Right lobe of liver (tissue), 6 donors: ENCODE measurements around the gene LHX2. TPM values are rescaled to one million over a fixed set of nuclear protein-coding genes. Genes with fewer than 3 reads are reported as not detected.

Source experiments
- ATAC-seq, 4 donors: fragments of 200-7000 bp; cut with Tn5 transposase; one replicate each; pipeline ENCODE4 v1.9.1; 2020; ENCODE audit warnings: mild to moderate bottlenecking in 4 of 4, moderate library complexity in 4 of 4
- DNase-seq, 3 donors: peaks; one replicate each; pipeline ENCODE4 v3.0.0-alpha.2; 2020
- H3K27ac ChIP-seq, 3 donors: fragments of 200-600 bp; one replicate each; pipeline ENCODE4 v1.8.0; 2022
- H3K27me3 ChIP-seq, 2 donors: fragments of 200-600 bp; one replicate each; pipeline ENCODE4 v1.8.0; 2022
- H3K36me3 ChIP-seq, 4 donors: fragments of 200-600 bp; sonication (generic) in 1 of 4; one replicate each; pipeline versions ENCODE4 v1.5.1 to v1.8.0; 2017 to 2022; ENCODE audit warnings: control low read depth in 1 of 4
- H3K4me1 ChIP-seq, 4 donors: fragments of 200-600 bp; sonication (generic) in 1 of 4; one replicate each; pipeline versions ENCODE4 v1.5.1 to v1.8.0; 2017 to 2022; ENCODE audit warnings: control low read depth in 1 of 4
- H3K4me3 ChIP-seq, 3 donors: fragments of 200-600 bp; one replicate each; pipeline ENCODE4 v1.8.0; 2022
- H3K9me3 ChIP-seq, 4 donors: fragments of 200-600 bp; sonication (generic) in 1 of 4; one replicate each; pipeline versions ENCODE4 v1.5.1 to v1.8.0; 2017 to 2022; ENCODE audit warnings: control low read depth in 1 of 4
- POLR2A ChIP-seq: fragments of 450-650 bp; IDR thresholded peaks from one replicate; pipeline ENCODE4 v1.6.1; 2017; ENCODE audit warnings: antibody characterized with exemption, mild to moderate bottlenecking
- WGBS: methylation state at CpG from one replicate; pipeline ENCODE4 v1.1.6; 2018; ENCODE audit warnings: low coverage, low lambda C conversion rate; ENCODE audit not compliant: insufficient coverage; ENCODE audit errors: missing lambda C conversion rate; 5-methylcytosine and 5-hydroxymethylcytosine counted together
- intact Hi-C, 2 donors: fragments of 100-400 bp; cut with DNase I; formaldehyde crosslinking; loops; one replicate each; pipeline versions ENCODE4 v1.11.2 to v1.14.1; 2022
- total RNA-seq, 6 experiments: library from RNA; depleted of rRNA in 2 of 6; stranded (reverse); fragments of >200 nt in 2 of 6; fragmentation: NEBNext Ultra II Directional in 3 of 6; extraction: Animal tissue kit (Norgen Biotek cat#: 25700) in 3 of 6; gene quantifications; one replicate each; pipeline versions ENCODE4 v1.1.0 to v1.2.4, GENCODE V29; 2016 to 2023
- TF ChIP-seq, protein P1 (sequence below), 4 donors: fragments of 200-600 bp in 3 of 4; fragments of 450-650 bp in 1 of 4; IDR thresholded peaks; one replicate each; pipeline versions ENCODE4 v1.5.1 to v1.8.0; 2016 to 2022; ENCODE audit warnings: antibody characterized with exemption in 4 of 4, mild to moderate bottlenecking in 2 of 4
- donor health status: DM: no; HTN: yes; CAD: no.
- donor health status: DM: no; HTN: no; CAD: no.
- donor health status: DM: no; HTN: no; CAD: no.
- donor health status: DM: no; HTN: yes; CAD: no.
- donor health status: DM: no; HTN: yes; CAD: no.

The LHX2 gene
- total RNA-seq, 6 experiments from 2014 or later: 0.64 to 5.0 (median 3.0) TPM

DNA sequence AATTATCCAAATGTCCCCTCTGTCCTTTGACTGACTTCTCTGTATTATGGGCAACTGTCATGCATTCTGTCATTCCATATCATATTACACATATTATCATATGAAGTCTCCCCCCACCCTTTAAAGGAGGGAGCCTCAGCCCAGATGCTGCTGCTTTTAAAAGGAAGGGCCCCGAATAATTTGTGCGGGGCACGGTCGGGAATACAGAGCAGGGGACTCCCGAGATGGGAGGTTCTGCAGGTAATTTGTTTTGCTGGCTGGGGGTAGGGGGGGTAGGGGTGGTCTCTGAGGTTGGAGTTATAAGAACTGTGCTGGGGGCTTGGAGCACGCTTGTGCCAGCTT is 10.1 kb upstream of the LHX2 start:
- Histone ChIP-seq H3K4me3 (no peak overlapping the region), H3K27ac (no peak overlapping the region), H3K9me3 (no peaks in the 10 kb centered on the region), H3K4me1 (peaks cover 0 to 14% (median 0%) of the 10 kb centered on the region in 4 donors), H3K27me3 (peaks cover 12 to 36% of the 10 kb centered on the region in 2 donors), H3K36me3 (no peaks in the 10 kb centered on the region)
- WGBS: 12% methylated on average over 6 of the region's 6 CpGs
- TF ChIP-seq, protein P1, sequence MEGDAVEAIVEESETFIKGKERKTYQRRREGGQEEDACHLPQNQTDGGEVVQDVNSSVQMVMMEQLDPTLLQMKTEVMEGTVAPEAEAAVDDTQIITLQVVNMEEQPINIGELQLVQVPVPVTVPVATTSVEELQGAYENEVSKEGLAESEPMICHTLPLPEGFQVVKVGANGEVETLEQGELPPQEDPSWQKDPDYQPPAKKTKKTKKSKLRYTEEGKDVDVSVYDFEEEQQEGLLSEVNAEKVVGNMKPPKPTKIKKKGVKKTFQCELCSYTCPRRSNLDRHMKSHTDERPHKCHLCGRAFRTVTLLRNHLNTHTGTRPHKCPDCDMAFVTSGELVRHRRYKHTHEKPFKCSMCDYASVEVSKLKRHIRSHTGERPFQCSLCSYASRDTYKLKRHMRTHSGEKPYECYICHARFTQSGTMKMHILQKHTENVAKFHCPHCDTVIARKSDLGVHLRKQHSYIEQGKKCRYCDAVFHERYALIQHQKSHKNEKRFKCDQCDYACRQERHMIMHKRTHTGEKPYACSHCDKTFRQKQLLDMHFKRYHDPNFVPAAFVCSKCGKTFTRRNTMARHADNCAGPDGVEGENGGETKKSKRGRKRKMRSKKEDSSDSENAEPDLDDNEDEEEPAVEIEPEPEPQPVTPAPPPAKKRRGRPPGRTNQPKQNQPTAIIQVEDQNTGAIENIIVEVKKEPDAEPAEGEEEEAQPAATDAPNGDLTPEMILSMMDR (IDR thresholded peaks at IDR 0.05): no peak
- TF ChIP-seq POLR2A: no peak
- ATAC-seq: no peak
- intact Hi-C loops: no loop called here
- DNase-seq: peak in 1 of 3 donors; percentile 9

DNA sequence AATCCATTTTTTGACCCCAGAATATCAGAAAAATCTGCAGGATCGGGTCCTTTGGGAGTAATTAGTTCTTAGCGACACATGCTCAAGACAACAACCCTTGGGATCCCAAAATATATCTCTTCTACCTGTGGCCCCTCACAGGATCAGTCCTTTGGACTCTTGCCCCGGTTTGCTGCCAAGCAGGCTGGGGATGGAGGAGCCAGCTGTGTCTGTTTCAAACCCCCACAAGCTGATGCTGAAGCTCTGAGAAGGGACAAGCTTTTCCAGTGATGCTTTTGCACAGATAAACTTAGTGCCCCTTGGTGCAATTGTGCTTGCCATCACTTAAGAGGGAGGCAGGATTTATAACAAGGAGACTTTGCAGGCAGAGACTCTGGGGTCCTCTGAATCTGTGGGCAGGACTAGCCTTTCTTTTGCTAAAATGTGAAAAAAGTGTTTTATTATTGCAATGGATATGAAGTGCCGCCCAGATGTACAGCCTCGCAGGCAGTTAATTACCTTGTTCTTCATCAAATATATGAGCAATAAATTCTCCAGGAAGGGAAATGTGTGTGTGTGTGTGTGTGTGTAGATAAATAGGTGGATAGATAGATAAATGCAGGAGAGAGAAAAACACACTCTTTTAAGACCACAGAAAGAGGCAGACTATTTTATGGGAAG is 9.6 kb upstream of the LHX2 start:
- H3K4me1 ChIP-seq: peaks cover 0 to 11% (median 0%) of the 10 kb centered on the region in 4 donors
- TF ChIP-seq, protein P1 (IDR thresholded peaks at IDR 0.05): no peak
- TF ChIP-seq POLR2A: no peak
- no peaks in the 10 kb centered on the region for H3K36me3 ChIP-seq
- intact Hi-C loops: no loop called here
- H3K27ac ChIP-seq: no peak overlapping the region
- 8% methylated on average over 4 of the region's 5 CpGs for WGBS
- peaks cover 12 to 36% of the 10 kb centered on the region in 2 donors for H3K27me3 ChIP-seq
- ATAC-seq (no peak), DNase-seq (peak in 1 of 3 donors; percentile 7)
- H3K4me3 ChIP-seq: no peak overlapping the region
- no peaks in the 10 kb centered on the region for H3K9me3 ChIP-seq

DNA sequence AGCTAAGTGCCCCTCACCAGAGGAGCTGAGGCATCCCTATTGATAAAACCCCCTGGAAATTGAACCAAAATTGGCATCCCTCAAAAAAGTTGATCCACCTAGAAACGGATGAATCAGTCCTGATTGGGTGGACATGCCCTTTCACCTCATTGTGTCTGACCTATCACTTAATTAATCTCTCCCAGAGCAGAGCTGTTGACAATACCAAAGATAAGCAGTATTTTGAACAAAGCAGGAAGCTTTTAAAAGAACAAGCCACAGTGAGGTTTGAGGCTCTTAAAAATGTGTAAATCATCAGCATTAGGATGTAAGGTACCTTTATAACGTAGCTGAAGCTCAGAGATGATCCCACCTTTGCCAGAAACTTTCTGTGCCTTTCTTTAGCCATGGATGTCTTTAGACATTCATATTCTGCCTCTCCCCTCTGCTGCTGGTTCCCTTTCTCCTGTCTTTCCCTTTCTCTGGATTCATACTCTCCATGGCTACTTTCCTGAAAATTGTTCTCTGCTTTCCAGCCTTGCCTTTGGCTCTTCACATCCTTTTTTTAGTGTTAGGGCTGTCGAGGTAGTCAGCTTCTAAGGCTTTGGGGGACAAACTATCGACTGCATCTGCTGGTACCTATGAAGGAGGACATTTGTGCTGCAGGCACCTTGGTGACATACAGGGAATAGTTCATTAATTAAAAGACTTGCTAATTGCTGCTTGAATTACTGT is 7.8 kb upstream of the LHX2 start:
- H3K4me3 ChIP-seq: no peak overlapping the region
- intact Hi-C loops: no loop called here
- peaks cover 0 to 17% (median 0%) of the 10 kb centered on the region in 4 donors for H3K4me1 ChIP-seq
- H3K27me3 ChIP-seq: peaks cover 12 to 41% of the 10 kb centered on the region in 2 donors
- H3K27ac ChIP-seq: no peak overlapping the region
- no peaks in the 10 kb centered on the region for H3K9me3 ChIP-seq
- TF ChIP-seq, protein P1 (IDR thresholded peaks at IDR 0.05): no peak
- TF ChIP-seq POLR2A: no peak
- H3K36me3 ChIP-seq: no peaks in the 10 kb centered on the region
- DNase-seq (no peak), ATAC-seq (no peak)
- 2% methylated on average over 4 of the region's 4 CpGs for WGBS

DNA sequence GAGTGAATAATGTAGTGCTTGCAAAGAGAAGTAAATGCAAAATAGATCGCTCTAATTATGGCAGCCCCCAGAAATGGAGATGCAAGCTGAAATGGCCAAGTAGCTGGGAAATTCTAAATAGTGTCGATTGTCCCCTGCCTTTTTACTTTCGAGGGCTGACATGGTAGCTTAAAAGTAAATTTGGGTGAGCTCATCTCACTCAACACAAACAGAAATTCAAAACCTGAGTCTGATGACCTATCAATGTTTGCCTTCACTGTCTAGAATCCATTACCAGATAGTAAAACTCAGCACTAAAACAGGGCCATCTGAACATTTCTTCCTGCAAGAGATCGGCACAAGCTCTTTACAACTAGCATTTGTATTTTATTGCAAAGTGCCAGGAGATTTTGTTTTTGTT is 7.0 kb upstream of the LHX2 start:
- intact Hi-C loops: no loop called here
- Histone ChIP-seq H3K9me3 (no peaks in the 10 kb centered on the region), H3K27me3 (peaks cover 12 to 41% of the 10 kb centered on the region in 2 donors), H3K4me1 (peaks cover 0 to 14% (median 0%) of the 10 kb centered on the region in 4 donors), H3K36me3 (no peaks in the 10 kb centered on the region), H3K4me3 (no peak overlapping the region), H3K27ac (no peak overlapping the region)
- TF ChIP-seq POLR2A: no peak
- TF ChIP-seq, protein P1 (IDR thresholded peaks at IDR 0.05): no peak
- ATAC-seq: no peak
- no peak for DNase-seq
- 7% methylated on average over 4 of the region's 4 CpGs for WGBS
